ENCODE data around the gene FUT3. TPM values are rescaled to one million over a fixed set of nuclear protein-coding genes. Genes with fewer than 3 reads are reported as not detected.

Gene FUT3
- total RNA-seq, 1 donor from 2014 or later = 0.30 TPM

DNA sequence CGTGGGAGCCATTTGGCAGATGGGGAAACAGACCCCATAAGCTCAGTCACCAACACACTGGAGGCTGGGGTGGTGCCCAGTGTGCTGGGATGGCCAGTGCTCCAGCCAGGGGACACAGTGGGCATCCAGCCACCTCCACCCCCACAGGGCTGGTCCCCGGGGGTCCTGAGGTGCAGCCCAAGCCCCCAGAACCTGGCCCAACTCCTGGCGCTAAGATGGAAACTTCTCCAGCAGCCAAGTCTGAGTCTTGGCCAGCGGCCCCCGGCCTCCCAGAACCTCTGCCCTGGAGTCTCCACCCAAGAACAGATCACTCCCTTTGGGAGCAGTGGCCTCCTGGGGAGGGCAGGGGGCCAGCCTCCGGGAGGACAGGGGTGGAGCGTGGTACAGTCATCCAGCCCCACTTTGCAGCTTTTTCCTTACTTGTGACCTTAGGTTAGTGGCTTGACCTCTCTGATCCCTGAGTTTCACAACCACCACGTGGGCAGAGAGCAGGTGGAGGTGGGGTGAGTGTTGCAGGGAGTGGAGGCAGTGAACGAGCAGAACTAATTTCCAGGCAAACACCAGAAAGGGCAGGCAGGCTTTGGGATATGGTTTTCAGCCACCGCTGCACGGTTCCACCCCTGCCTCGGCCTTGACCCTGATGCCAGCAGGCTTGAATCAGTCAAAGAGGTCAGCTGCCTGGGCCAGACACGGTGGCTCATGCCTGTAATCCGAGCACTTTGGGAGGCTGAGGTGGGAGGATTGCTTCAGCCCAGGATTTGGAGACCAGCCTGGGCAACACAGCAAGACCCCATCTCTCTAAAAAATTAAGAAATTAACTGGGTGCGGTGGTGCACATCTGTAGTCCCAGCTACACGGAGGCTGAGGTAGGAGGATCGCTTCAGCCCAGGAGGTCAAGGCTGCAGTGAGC lies 50.6 kb downstream of the FUT3 start:
- no peak for DNase-seq

DNA sequence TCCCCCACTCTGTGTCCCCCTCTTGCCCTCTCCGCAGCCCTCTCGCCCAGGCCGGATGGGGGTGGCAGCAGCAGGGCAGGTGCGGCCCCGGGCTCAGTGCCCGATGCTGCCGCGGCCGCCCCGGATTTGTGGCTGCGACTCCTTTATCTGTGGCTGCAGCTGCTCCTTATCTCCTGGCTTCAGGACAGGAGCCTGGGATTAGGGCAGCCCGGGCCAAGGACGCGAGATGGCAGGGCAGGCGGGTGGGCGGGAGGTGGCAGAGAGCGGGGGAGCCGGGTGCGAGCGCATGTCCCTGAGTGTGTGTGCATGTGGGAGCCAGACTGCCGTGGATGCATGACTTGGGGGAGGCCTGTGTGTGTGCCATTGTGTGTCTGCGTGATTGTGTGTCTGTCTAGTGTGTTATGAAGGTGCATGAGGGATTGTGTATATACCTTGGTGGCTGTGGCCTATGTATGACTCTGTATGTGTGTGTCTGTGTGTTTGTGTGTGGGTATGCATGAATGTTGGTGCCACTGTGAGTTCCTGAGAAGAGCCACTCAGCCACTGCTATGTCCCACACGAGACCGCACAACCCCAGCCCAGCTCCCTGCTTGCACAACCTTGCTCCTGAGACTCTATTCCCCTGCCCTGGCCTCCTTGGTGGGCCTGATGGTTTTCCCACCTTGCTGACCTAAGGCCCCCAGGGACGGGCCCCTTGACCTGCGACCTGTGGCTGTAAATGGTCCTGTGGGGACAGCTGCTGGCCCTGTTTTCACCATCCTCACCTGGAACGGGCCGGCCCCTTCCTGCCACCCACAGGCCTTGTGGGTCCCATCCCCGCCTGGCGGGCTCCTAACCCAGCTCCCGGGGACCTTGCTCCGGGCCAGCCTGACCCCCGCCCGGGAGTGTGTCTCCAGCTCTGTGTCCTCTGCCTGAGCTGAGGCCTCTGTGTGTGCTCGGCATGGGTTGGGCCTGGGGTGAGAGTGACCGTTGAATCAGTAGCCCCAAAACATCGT lies 51.7 kb downstream of the FUT3 start:
- DNase-seq = no peak

DNA sequence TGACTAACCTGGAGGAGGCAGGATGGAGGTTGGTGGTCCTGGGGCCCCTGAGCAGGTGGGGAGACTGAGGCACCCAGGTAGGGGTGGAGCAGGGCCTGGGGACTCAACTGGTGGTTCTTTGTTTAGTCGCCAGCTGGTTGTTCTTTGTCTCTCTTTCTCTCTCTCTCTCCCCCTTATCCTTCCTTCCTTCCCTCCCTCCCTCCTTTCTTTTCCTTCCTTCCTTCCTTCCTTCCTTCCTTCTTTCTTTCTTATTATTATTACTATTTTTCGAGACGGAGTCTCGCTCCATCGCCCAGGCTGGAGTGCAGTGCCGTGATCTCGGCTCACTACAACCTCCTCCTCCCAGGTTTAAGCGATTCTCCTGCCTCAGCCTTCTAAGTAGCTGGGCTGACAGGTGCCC lies 53.0 kb downstream of the FUT3 start:
- DNase-seq = no peak

DNA sequence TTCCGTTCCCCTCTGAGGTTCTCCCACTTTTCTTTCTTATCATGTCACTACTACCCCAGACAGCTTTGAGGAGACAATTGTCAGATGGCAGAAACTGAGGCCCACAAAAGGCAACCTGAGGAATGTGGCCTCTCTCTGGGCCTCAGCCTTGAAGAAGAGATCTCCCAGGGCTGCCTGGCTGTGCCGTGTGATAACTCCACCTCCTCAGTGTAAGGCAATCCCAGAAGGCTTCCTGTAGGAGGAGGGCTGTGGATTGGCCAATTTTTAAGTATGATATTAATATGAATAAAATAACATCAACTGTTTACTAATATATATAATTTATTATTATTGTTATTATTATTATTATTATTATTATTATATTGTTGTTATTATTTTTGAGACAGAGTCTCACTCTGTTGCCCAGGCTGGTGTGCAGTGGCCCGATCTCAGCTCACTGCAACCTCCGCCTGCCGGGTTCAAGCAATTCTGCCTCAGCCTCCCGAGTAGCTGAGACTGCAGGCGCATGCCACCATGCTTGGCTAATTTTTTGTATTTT lies 55.8 kb downstream of the FUT3 start:
- DNase-seq = no peak

DNA sequence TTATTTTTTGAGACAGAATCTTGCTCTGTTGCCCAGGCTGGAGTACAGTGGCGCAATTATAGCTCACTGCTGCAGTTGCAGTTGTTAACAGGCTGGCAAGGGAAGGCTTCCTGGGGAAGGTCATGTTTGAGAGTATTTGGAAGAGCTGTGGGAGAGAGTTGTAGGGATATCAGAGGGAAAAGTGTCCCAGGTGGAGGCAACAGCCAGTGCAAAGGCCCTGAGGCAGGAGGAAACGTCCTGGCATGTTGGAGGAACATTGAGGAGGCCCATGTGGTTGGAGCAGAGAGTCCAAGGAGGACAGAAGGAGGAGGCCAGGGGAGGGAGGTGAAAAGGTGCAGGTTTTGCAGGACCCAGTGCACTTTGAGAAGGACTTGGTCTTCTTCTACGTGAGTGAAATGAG lies 58.1 kb downstream of the FUT3 start:
- no peak for DNase-seq

Other genes starting within 250 kb of the FUT3 start
- gene SAFB2, start 228.7 kb downstream of the FUT3 start, total RNA-seq = 41.2 TPM
- 106 TPM for gene SAFB, start 228.4 kb downstream of the FUT3 start, total RNA-seq
- 25.2 TPM for gene MICOS13, start 170.9 kb downstream of the FUT3 start, total RNA-seq
- 2.4 TPM for gene HSD11B1L, start 170.4 kb downstream of the FUT3 start, total RNA-seq
- 331 TPM for gene RPL36, start 161.2 kb downstream of the FUT3 start, total RNA-seq
- gene LONP1, start 131.3 kb downstream of the FUT3 start, total RNA-seq = 30.7 TPM
- not detected for gene CATSPERD, start 130.8 kb downstream of the FUT3 start, total RNA-seq
- 0.30 TPM for gene PRR22, start 66.7 kb downstream of the FUT3 start, total RNA-seq
- 16.7 TPM for gene DUS3L, start 60.3 kb downstream of the FUT3 start, total RNA-seq
- 2.2 TPM for gene NRTN, start 46.4 kb downstream of the FUT3 start, total RNA-seq
- gene FUT6, start 11.7 kb downstream of the FUT3 start, total RNA-seq = 0.20 TPM
- not detected for gene FUT5, start 19.1 kb upstream of the FUT3 start, total RNA-seq
- 69.7 TPM for gene NDUFA11, start 52.3 kb upstream of the FUT3 start, total RNA-seq
- 4.6 TPM for gene VMAC, start 53.4 kb upstream of the FUT3 start, total RNA-seq
- gene CAPS, start 62.8 kb upstream of the FUT3 start, total RNA-seq = 5.3 TPM
- 36.9 TPM for gene RANBP3, start 126.7 kb upstream of the FUT3 start, total RNA-seq